PC-3 (cell line): Measurements from ENCODE around the gene ARHGAP18.

Source experiments
- CTCF ChIP-seq: fragments of 300-600 bp; sonication (generic); conservative IDR thresholded peaks from 2 replicates; pipeline ENCODE4 v1.5.1; 2017; ENCODE audit warnings: antibody characterized with exemption, low read depth, mild to moderate bottlenecking, low read length
- EZH2 ChIP-seq: fragments of 300-600 bp; sonication (generic); IDR thresholded peaks from one replicate; pipeline ENCODE4 v1.6.1; 2017; ENCODE audit warnings: antibody characterized with exemption, mild to moderate bottlenecking, low read length; ENCODE audit not compliant: unreplicated experiment
- EZH2phosphoT487 ChIP-seq: fragments of 300-600 bp; sonication (generic); IDR thresholded peaks from 2 replicates; pipeline ENCODE4 v1.6.1; 2018; ENCODE audit warnings: mild to moderate bottlenecking, antibody characterized with exemption, low read length, borderline replicate concordance

- TF ChIP-seq CTCF = no peak
- no peak for TF ChIP-seq EZH2
- no peak for TF ChIP-seq EZH2phosphoT487
Measured at GRCh38 chr6:129633529-129633928, 76.4 kb downstream of the ARHGAP18 start.
